ENCODE measurements around the gene DNAJC22. TPM values are rescaled to one million over a fixed set of nuclear protein-coding genes. Genes with fewer than 3 reads are reported as not detected.

DNAJC22 gene
- total and polyA plus RNA-seq, 9 of the 15 experiments (the other 6 are each of a cell fraction or from before 2014, with no cell fraction given), result 0.10 to 1.2 (median 0.47) TPM

GRCh38 chr12:49365542-49365941 lies 18.9 kb downstream of the DNAJC22 start (continued):
- TF ChIP-seq THAP12 (CRISPR knock-in tag; IDR thresholded peaks at IDR 0.05), result no peak
- no peak for TF ChIP-seq TEAD2 (tag; IDR thresholded peaks at IDR 0.05)
- no peak for TF ChIP-seq SRSF9 (IDR thresholded peaks at IDR 0.05; ENCODE audit: borderline replicate concordance, low read depth, low read length)
- no peak for TF ChIP-seq HMGN3 (IDR thresholded peaks at IDR 0.05; ENCODE audit: borderline replicate concordance, extremely low read depth, insufficient read length, low read depth, low read length)
- TF ChIP-seq SIX5 (IDR thresholded peaks at IDR 0.05; ENCODE audit: borderline replicate concordance in 1 of 2, insufficient read depth in 1 of 2, low read depth in 1 of 2, low read length in 2 of 2), result no peak
- TF ChIP-seq RFX5 (IDR thresholded peaks at IDR 0.05; ENCODE audit: low read depth, low read length), result no peak
- TF ChIP-seq JUNB (CRISPR knock-in tag; conservative IDR thresholded peaks at IDR 0.05), result no peak
- TF ChIP-seq LCOR (CRISPR knock-in tag; IDR thresholded peaks at IDR 0.05), result no peak
- no peak for TF ChIP-seq ARID3B (CRISPR knock-in tag; IDR thresholded peaks at IDR 0.05; ENCODE audit: borderline replicate concordance)
- TF ChIP-seq MXD1 (CRISPR knock-in tag; IDR thresholded peaks at IDR 0.05; ENCODE audit: borderline replicate concordance, poor library complexity, severe bottlenecking), result no peak
- peak; percentile 72; the same call in 1 of the 2 replicates for TF ChIP-seq HES1 (IDR thresholded peaks at IDR 0.05; ENCODE audit: low read depth)
- no peak for TF ChIP-seq ERF (CRISPR knock-in tag; IDR thresholded peaks at IDR 0.05)
- TF ChIP-seq JUN (IDR thresholded peaks at IDR 0.05; ENCODE audit: borderline replicate concordance, low read depth, low read length), result 0 out of 2 replicates have a peak, but pooled peaks have one; percentile 52
- TF ChIP-seq JUN (CRISPR knock-in tag; IDR thresholded peaks at IDR 0.05; ENCODE audit: borderline replicate concordance), result no peak
- 0 out of 2 replicates have a peak, but pooled peaks have one; percentile 34 for TF ChIP-seq PML (IDR thresholded peaks at IDR 0.05; ENCODE audit: low read length)
- TF ChIP-seq ZFP30 (CRISPR knock-in tag; IDR thresholded peaks at IDR 0.05; ENCODE audit: borderline replicate concordance), result no peak
- TF ChIP-seq EZH2 (IDR thresholded peaks at IDR 0.05; ENCODE audit: borderline replicate concordance, low read depth, low read length), result no peak
- TF ChIP-seq MYC (IDR thresholded peaks at IDR 0.05; ENCODE audit: low read depth, low read length), result 0 out of 2 replicates have a peak, but pooled peaks have one; percentile 15
- no peak for TF ChIP-seq MYC (CRISPR knock-in tag; IDR thresholded peaks at IDR 0.05; ENCODE audit: borderline replicate concordance, low read depth)
- 0 out of 2 replicates have a peak, but pooled peaks have one; percentile 18 for TF ChIP-seq MEF2D (tag; conservative IDR thresholded peaks at IDR 0.05; ENCODE audit: low read depth)
- no peak for TF ChIP-seq NCOA6 (IDR thresholded peaks at IDR 0.05)
- peak; percentile 73 for TF ChIP-seq NFE2 (IDR thresholded peaks at IDR 0.05; ENCODE audit: low read depth)
- TF ChIP-seq CCNT2 (IDR thresholded peaks at IDR 0.05; ENCODE audit: borderline replicate concordance, extremely low read depth, insufficient read length, low read depth, low read length), result peak; percentile 59
